Fibroblast of mammary gland (primary cell): Measurements from ENCODE around the gene TST.
A peak's percentile ranks its signal among the peaks of the same experiment; 100 is the strongest.

Experiments used
- DNase-seq: peaks from one replicate; pipeline ENCODE4 v3.0.0-alpha.2; 2010; ENCODE audit warnings: low read depth
- H3K4me3 ChIP-seq: 2 replicates; pipeline ENCODE4 v1.5.1; 2011; ENCODE audit warnings: low read depth, mild to moderate bottlenecking, low read length, moderate library complexity; ENCODE audit not compliant: control insufficient read depth
- CTCF ChIP-seq: conservative IDR thresholded peaks from 2 replicates; pipeline ENCODE4 v1.5.1; 2011; ENCODE audit warnings: low read depth, low read length, inconsistent platforms; ENCODE audit not compliant: control insufficient read depth, insufficient read depth

Gene TST

GRCh38 chr22:37019309-37020191 is at the start of gene TST, which contains the start of gene MPST:
Gene TST (minus strand): TSS chr22:37019447. CDS start chr22:37018732, 715 bp downstream.
Gene MPST (plus strand): TSS chr22:37019742. CDS start chr22:37019837, 95 bp downstream.
- peak within 1 kb of the TSS; percentile 76 for H3K4me3 ChIP-seq
- DNase-seq, result peak; percentile 43
- no peak for TF ChIP-seq CTCF

GRCh38 chr22:37068859-37069258 is 49.6 kb upstream of the TST start:
- TF ChIP-seq CTCF, result no peak
- no peak overlapping the region for H3K4me3 ChIP-seq
- no peak for DNase-seq

GRCh38 chr22:37067428-37067827 is 48.2 kb upstream of the TST start:
- no peak for DNase-seq
- TF ChIP-seq CTCF, result no peak
- H3K4me3 ChIP-seq, result no peak overlapping the region

GRCh38 chr22:37065961-37066360 is 46.7 kb upstream of the TST start:
- no peak overlapping the region for H3K4me3 ChIP-seq
- DNase-seq, result no peak
- TF ChIP-seq CTCF, result no peak

- no peak overlapping the region for H3K4me3 ChIP-seq
- TF ChIP-seq CTCF, result no peak
- no peak for DNase-seq
Measured at GRCh38 chr22:37065180-37065579, 45.9 kb upstream of the TST start.

- no peak overlapping the region for H3K4me3 ChIP-seq
- DNase-seq, result no peak
- TF ChIP-seq CTCF, result no peak
Measured at GRCh38 chr22:37064553-37064952, 45.3 kb upstream of the TST start.
